Measurements from ENCODE around the gene TSPOAP1.
A peak's percentile ranks its signal among the peaks of the same experiment; 100 is the strongest.

The TSPOAP1 gene

DNA sequence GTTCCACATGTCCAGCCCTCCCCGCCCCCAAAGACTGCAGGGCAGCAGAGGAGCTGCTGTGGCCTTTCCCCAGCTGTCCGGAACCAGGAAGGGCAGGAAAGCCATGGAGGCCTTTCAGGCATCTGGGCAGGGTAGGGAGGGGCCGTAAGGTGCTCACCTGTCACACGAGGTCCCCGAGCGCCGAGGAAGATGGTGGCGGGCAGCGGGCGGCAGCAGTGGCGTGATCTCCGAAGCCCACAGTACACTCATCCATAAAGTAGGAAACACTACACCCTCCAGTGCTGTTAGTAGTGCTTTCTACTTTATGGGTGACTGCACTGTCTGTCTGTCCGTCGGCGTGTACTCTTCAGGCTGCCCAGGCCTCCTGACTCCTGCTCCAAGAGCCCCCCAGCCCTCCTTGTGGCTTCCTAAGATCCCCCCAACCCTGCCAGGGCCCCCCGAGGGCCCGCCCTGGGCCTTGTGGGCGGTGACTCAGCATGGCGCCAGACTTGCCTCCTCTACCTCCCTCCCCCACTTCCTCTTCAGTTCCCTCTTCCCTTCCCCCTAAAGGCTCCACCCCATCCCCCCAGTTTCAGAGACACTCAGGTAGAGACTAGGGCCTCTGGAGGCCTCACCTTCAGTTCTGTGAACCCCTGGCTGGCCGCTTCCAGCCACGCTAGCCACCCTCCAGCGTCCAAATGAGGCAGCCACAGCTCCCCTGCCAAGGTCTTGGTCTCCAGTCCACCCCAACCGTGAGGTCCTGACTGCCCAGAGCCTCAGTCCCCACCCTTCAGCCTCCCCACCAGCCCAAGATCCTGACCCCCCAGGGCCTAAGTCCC lies 2.6 kb upstream of the TSPOAP1 start:
- DNase-seq (ENCODE audit: insufficient read length, low spot score) = no peak

DNA sequence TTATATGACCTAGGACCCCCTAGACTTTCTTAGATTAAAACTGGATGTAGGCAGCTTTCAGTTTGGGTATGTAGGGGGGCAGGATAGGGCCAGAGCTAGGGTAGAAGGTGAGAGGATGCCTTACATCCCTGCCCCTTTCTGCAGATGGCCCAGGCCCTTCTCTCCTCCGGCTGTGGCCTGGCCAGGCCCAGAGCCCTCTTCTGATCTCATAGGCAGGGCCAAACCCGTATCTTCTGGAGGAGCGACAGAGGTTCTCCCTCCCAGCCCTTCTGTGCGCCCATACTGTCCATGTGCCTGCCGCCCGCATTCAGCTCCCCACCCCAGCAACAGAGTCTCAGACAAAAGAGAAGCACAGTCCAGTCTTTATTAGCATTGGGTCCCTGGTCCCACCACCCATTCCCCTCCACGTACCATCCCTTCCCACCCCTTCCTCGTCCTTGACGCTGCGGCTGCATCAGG lies 2.0 kb upstream of the TSPOAP1 start:
- DNase-seq (ENCODE audit: insufficient read length, low spot score) = no peak
- FAIRE-seq = no peak

More for the DNA sequence above, 2.6 kb upstream of the TSPOAP1 start:
- no peak for FAIRE-seq

- FAIRE-seq (no peak), DNase-seq (ENCODE audit: insufficient read length, low spot score) (no peak)
These were observed 1.4 kb upstream of the TSPOAP1 start for GRCh38 chr17:58329810-58330537.

DNA sequence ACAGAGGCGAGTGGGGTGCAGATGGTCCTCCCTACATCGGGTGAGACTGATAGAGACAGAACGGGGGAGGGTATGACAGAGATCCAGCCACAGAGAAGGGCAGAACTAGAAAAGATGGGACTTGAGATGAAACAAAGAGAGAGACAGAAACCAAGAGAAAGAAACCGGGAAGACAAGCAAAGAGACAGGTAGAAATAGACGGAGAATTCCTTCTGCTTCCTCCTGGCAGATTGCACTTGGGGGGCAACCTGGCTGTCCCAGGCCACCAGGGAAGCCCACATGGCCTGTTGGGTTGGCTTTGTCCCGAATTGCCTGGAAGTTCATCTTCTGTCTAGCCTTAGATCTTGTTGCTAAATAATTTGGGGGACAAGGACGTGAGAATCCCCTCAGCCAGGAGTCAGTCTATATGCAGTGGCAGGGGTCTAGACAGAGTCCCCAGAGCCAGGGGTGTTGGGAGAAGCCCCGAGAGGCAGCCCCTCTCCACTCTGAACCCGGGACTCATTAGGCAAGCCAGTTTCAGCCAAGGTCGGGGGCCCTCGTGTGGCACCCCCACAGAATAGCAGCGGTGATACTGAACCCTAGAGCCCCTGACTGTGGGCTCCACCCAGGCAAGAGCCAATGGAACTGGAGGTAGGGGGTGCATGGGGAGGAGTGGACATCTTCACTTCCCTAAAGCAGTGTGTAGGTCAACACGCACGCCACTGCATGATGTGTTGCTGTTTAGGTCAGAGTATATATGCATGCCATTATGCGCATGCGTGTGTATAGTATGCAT lies 627 bp upstream of the TSPOAP1 start:
- FAIRE-seq (peak; percentile 95), DNase-seq (ENCODE audit: insufficient read length, low spot score) (no peak)

- no peak for DNase-seq (ENCODE audit: insufficient read length, low spot score)
- FAIRE-seq = no peak
These were observed 1.0 kb downstream of the TSPOAP1 start for GRCh38 chr17:58327363-58328194.

DNA sequence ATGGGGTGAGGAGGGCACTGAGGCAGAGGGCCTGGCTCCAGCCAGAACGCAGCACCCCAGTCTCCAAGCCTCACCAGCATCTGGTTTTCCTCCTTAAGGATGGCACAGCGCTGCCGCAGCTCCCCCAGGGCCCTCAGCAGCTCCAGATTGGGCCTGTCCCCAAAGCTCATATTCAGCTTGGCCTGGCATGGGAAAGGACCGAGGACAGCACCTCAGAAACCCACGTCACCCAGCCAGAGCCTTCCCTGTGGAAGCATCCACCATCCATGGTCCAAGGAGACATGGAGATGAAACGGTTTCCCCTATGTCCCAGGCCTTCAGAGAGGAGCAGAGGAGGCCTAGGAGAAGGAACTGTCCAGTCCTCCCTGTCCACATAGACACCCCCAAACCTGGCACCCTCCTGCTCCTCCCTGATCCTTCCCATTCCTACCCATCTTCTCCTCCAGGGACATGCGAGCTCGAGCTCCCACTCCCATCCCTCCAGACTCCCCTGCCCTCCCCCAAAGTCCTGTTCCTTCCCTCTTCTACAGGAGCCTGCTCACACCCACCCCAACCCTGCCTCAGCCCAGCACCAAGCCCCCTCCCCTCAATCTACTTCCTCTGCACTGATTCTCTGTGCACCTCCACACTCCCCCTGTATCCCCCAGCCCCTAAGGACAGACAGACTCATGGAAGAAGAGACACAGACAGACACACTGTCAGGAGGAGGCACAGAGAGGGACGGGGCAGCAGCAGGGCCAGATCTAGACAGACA lies 1.8 kb downstream of the TSPOAP1 start:
- DNase-seq (ENCODE audit: insufficient read length, low spot score) = no peak
- FAIRE-seq = no peak

- FAIRE-seq (no peak), DNase-seq (ENCODE audit: insufficient read length, low spot score) (no peak)
These were observed 2.6 kb downstream of the TSPOAP1 start for GRCh38 chr17:58325976-58326468.

- DNase-seq (ENCODE audit: insufficient read length, low spot score) (no peak), FAIRE-seq (no peak)
These were observed 3.3 kb downstream of the TSPOAP1 start for GRCh38 chr17:58325289-58325726.

DNA sequence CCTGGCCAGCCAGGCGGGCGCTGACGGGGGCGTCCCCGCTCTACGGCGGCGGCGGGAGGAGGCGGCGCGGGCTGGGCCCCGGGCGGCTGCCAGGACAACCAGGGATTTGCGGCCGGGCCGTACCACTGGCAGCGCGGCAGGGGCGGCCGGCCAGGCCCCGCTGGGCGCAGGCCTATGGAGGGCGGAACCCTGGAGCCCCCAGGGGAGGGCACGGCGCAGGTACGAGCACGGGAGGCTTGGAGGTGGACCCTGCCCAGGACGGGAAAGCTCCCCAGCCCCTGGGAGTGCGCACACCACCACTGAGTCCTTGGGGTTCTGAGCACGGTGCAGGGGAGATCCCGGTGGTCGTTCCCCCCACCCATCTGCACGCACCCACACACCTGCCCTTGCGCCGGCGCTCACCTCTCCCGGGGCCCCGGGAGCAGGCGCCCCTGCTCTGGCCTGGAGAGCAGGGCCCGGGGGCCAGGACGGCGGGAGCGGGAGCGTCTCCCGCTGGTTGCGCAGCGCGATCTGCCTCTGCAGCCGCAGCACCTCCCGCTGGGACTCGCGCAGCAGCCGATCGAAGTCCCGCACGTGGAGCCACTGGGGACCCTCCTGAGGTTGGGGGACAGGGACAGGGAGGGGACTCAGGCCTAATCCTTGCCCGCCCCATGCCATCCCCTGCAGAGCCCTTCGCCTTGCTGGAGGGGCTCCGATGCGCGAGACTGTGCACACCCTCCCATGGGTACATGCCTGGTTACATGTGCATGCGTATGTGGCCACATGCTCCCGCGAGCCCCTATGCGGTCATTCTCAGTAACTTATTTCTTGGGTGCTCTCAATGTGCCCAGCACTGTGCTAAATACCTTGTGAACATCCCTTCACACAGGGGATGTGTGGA lies 3.9 kb downstream of the TSPOAP1 start:
- DNase-seq (ENCODE audit: insufficient read length, low spot score) (no peak), FAIRE-seq (no peak)

- no peak for FAIRE-seq
- DNase-seq (ENCODE audit: insufficient read length, low spot score) = no peak
These were observed 4.6 kb downstream of the TSPOAP1 start for GRCh38 chr17:58324056-58324408.

DNA sequence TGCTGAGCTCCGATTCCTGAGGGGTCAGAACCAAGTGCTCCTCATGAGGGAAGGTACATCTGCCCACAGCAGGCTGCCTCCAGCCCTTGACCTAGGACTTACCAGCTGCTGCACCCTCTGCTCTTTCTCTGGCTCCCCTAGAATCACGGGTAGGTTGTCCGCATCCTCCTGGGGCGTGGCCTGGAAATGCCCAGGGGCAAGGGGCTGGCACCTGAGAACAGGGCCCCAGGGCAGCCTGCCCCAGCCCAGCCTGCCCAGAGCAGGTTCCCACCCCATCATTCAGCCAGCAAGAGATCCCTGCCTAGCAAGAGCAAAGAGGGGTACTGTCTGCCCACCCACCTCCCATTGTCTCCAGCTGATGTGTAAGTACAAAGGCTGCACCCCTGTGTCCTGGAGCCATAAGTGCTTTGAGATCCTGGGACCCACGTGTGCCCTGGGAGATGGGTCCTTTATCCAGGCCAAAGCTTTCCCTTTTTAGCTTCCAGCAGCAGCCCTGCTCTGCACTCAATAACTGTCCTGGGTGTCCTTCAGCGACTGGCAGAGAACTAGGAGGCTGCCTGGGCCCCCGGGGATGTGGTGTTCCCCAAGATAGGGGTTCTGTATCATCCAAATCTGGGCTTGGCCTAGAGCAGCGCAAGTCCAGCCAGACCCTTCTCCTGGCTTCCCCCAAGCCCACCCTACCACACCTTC lies 5.1 kb downstream of the TSPOAP1 start:
- no peak for DNase-seq (ENCODE audit: insufficient read length, low spot score)
- FAIRE-seq = no peak

DNA sequence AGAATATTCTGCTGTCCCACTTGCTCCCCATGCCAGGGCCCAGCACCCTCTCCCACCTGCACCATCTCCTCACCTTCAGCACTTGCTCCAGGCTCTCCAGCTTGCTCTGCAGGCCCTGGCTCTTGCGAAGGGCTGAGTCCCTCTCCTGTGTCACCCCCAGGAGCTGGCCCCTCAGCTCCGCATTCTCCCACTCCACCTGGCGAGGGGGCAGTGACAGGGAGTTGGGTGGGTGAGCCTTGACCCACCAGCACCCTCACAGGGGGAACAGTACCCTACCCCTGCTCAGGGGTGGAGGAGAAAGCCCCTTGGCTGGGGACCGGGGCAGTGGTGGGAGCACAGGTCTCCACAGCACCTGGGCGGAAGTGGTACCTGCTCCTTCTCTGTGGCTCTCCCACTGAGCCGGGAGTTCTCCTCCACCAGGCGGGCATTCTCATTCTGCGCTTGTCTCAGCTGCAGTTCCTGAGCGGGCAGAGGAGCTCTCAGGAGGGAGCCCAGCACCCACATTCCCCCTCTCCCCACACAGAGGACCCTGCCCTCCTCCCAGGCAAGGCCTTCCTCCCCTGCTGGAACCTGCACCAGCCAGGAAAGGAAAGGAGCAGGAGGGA lies 5.9 kb downstream of the TSPOAP1 start:
- no peak for DNase-seq (ENCODE audit: insufficient read length, low spot score)
- FAIRE-seq = no peak

GRCh38 chr17:58321571-58322525 lies 6.7 kb downstream of the TSPOAP1 start:
- FAIRE-seq (no peak), DNase-seq (ENCODE audit: insufficient read length, low spot score) (no peak)

DNA sequence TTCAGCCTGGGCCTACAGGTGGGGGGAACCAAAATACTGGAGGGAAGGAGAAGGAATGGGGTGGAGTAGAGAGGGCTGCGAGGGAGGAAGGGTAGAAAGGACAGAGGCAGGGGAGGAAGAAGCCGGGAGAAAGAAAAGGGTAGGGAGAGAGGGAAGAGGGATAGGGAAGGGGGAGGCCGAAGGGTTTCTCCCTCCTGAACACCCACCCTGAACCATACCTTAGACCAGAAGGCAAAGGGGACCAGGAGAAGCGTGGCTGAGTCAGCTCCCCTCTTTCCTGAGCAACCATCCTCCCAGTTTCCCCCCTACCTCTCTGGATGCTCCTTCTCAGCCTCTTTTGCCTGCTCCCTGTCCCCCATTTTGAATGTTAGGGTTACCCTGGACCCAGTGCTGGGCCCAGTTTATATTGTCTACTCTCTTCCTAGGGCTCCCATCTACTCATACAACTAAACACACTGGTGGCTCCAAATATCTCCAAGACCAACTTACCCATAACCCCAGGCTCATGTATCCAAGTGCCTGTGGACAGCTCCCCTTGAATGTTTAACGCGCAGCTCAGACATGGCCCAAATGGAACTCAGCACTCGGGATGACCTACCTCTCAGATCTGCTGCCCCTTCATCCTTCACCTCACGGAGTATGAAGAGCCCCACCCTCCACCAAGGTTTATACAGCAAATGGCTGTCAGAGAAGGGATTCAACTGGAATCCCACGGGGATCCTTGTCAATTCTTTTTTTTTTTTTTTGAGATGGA lies 7.8 kb downstream of the TSPOAP1 start:
- FAIRE-seq (no peak), DNase-seq (ENCODE audit: insufficient read length, low spot score) (no peak)

- DNase-seq (ENCODE audit: insufficient read length, low spot score) (no peak), FAIRE-seq (no peak)
These were observed 8.4 kb downstream of the TSPOAP1 start for GRCh38 chr17:58320163-58320558.
